SU-DHL-6 (cell line): ENCODE data around the gene PGAP6.

Experiments used
- H2AFZ ChIP-seq: fragments of 200-600 bp; sonication (generic); 2 replicates; pipeline ENCODE4 v1.6.1; 2014; ENCODE audit warnings: low read depth, mild to moderate bottlenecking, moderate library complexity, mixed read lengths, antibody characterized with exemption, low read length; ENCODE audit not compliant: severe bottlenecking
- H3F3A ChIP-seq: fragments of 200-600 bp; shearing (Covaris generic); 2 replicates; pipeline ENCODE4 v1.6.0; 2016; ENCODE audit warnings: antibody characterized with exemption, mild to moderate bottlenecking; ENCODE audit not compliant: insufficient read depth
- H3K27ac ChIP-seq: fragments of 200-600 bp; sonication (generic); 2 replicates; pipeline ENCODE4 v1.5.1; 2016; ENCODE audit warnings: low read depth, mild to moderate bottlenecking, low read length, moderate library complexity, mixed read lengths
- H3K27me3 ChIP-seq: fragments of 200-600 bp; sonication (generic), shearing (Covaris generic); 2 replicates; pipeline ENCODE4 v1.6.0; 2014; ENCODE audit warnings: mild to moderate bottlenecking, low read length
- H3K36me3 ChIP-seq: fragments of 200-600 bp; sonication (generic); 2 replicates; pipeline ENCODE4 v1.6.1; 2014; ENCODE audit warnings: mild to moderate bottlenecking, low read length, mixed read lengths
- H3K4me2 ChIP-seq: fragments of 300-600, 200-600 bp; shearing (Covaris generic), sonication (generic); 2 replicates; pipeline ENCODE4 v1.6.0; 2014; ENCODE audit warnings: low read length, low read depth, mild to moderate bottlenecking; ENCODE audit not compliant: poor library complexity, severe bottlenecking
- H3K4me3 ChIP-seq: fragments of 200-600 bp; sonication (generic); 2 replicates; pipeline ENCODE4 v1.5.1; 2014; ENCODE audit warnings: antibody characterized with exemption, low read length, mild to moderate bottlenecking, mixed read lengths; ENCODE audit not compliant: insufficient read depth, poor library complexity, severe bottlenecking
- H3K79me2 ChIP-seq: fragments of 200-600 bp; sonication (generic); 2 replicates; pipeline ENCODE4 v1.6.1; 2014; ENCODE audit warnings: mild to moderate bottlenecking, low read length, moderate library complexity; ENCODE audit not compliant: insufficient read depth
- H3K9ac ChIP-seq: fragments of 200-600 bp; sonication (generic); 2 replicates; pipeline ENCODE4 v1.7.0; 2014; ENCODE audit warnings: mild to moderate bottlenecking, low read length
- H3K9me2 ChIP-seq: fragments of 200-600 bp; sonication (generic); replicated peaks from 2 replicates; pipeline ENCODE4 v1.6.1; 2014; ENCODE audit warnings: low read length; ENCODE audit not compliant: insufficient read depth
- H3K9me3 ChIP-seq: fragments of 200-600 bp; sonication (generic); 2 replicates; pipeline ENCODE4 v1.6.1; 2014; ENCODE audit warnings: low read length, mixed read lengths; ENCODE audit not compliant: insufficient read depth
- H4K20me1 ChIP-seq: fragments of 200-600 bp; sonication (generic); 2 replicates; pipeline ENCODE4 v1.6.1; 2014; ENCODE audit warnings: low read depth, mild to moderate bottlenecking, antibody characterized with exemption, low read length, moderate library complexity, mixed read lengths
- CTCF ChIP-seq: fragments of 200-600 bp; sonication (generic); IDR thresholded peaks from one replicate; pipeline ENCODE4 v1.5.1; 2017; ENCODE audit warnings: antibody characterized with exemption, mild to moderate bottlenecking, low read length, moderate library complexity; ENCODE audit not compliant: insufficient read depth, poor library complexity, severe bottlenecking
- EZH2phosphoT487 ChIP-seq: fragments of 200-600 bp; sonication (generic), shearing (Covaris generic); conservative IDR thresholded peaks from 2 replicates; pipeline ENCODE4 v1.6.1; 2018; ENCODE audit warnings: mild to moderate bottlenecking, antibody characterized with exemption, low read length, moderate library complexity, mixed read lengths

The PGAP6 gene

GRCh38 chr16:414395-415169, 32.8 kb upstream of the PGAP6 start:
- Histone ChIP-seq H2AFZ (no peak overlapping the region), H3K36me3 (no peaks in the 10 kb centered on the region), H3K9me3 (no peaks in the 10 kb centered on the region), H3K4me3 (no peak overlapping the region), H3K9ac (no peak overlapping the region), H3F3A (no peaks in the 10 kb centered on the region), H4K20me1 (no peaks in the 10 kb centered on the region), H3K27ac (no peak overlapping the region), H3K4me2 (no peak overlapping the region), H3K79me2 (no peaks in the 10 kb centered on the region), H3K27me3 (no peaks in the 10 kb centered on the region), H3K9me2 (no peaks in the 10 kb centered on the region)
- no peak for TF ChIP-seq CTCF
- TF ChIP-seq EZH2phosphoT487 = no peak

GRCh38 chr16:411576-412265, 29.9 kb upstream of the PGAP6 start:
- Histone ChIP-seq H3K27me3 (no peaks in the 10 kb centered on the region), H2AFZ (no peak overlapping the region), H3F3A (no peaks in the 10 kb centered on the region), H3K4me3 (no peak overlapping the region), H3K36me3 (no peaks in the 10 kb centered on the region), H3K79me2 (no peaks in the 10 kb centered on the region), H3K4me2 (no peak overlapping the region), H3K27ac (no peak overlapping the region), H3K9me2 (no peaks in the 10 kb centered on the region), H4K20me1 (no peaks in the 10 kb centered on the region), H3K9me3 (no peaks in the 10 kb centered on the region), H3K9ac (no peak overlapping the region)
- TF ChIP-seq CTCF = no peak
- no peak for TF ChIP-seq EZH2phosphoT487

- Histone ChIP-seq H3K9ac (no peak overlapping the region), H4K20me1 (no peaks in the 10 kb centered on the region)
These were observed 28.9 kb upstream of the PGAP6 start for GRCh38 chr16:410516-411178.

More at GRCh38 chr16:410516-411178, 28.9 kb upstream of the PGAP6 start:
- H3K4me3 ChIP-seq = no peak overlapping the region
- H2AFZ ChIP-seq = no peak overlapping the region
- no peaks in the 10 kb centered on the region for H3K79me2 ChIP-seq
- H3K36me3 ChIP-seq = no peaks in the 10 kb centered on the region
- no peaks in the 10 kb centered on the region for H3K9me2 ChIP-seq
- TF ChIP-seq EZH2phosphoT487 (no peak), CTCF (no peak)
- no peaks in the 10 kb centered on the region for H3K9me3 ChIP-seq
- no peak overlapping the region for H3K27ac ChIP-seq
- H3K4me2 ChIP-seq = no peak overlapping the region
- no peaks in the 10 kb centered on the region for H3F3A ChIP-seq
- no peaks in the 10 kb centered on the region for H3K27me3 ChIP-seq
